Endothelial cell of umbilical vein (primary cell): Measurements from ENCODE around the gene GVQW3. TPM values are rescaled to one million over a fixed set of nuclear protein-coding genes. Genes with fewer than 3 reads are reported as not detected.

ENCODE experiments used
- BruUV-seq: library from RNA; stranded (reverse); fragments of 400-500 nt; replicated peaks from 2 replicates; lab custom pipeline; 2021; lab: Mats Ljungman, UMichigan
- CTCF ChIA-PET: fragments of 300-600, 350-600 bp; sonication (Branson Sonifier 250); formaldehyde crosslinking; loops from one replicate; lab custom pipeline; 2021; ENCODE audit warnings: antibody characterized with exemption, inconsistent platforms; lab: Charles Lee
- POLR2A ChIA-PET: fragments of 300-600, 350-600 bp; sonication (Branson Sonifier 250); formaldehyde crosslinking; loops from one replicate; lab custom pipeline; 2021; ENCODE audit warnings: antibody characterized with exemption, inconsistent platforms; lab: Charles Lee
- DNase-seq: peaks from one replicate; pipeline ENCODE4 v3.0.0-alpha.2; 2011; ENCODE audit warnings: low read depth, low spot score
- FAIRE-seq: peaks from 2 replicates; lab custom pipeline; 2011; peaks lifted over from hg19 to GRCh38; lab: Jason Lieb, UNC
- H2AFZ ChIP-seq: 2 replicates; pipeline ENCODE4 v1.6.0; 2012; ENCODE audit warnings: low read depth, low read length, control low read depth, inconsistent platforms
- H3K27ac ChIP-seq: 2 replicates; pipeline ENCODE4 v1.5.1; 2011; ENCODE audit warnings: low read depth, mild to moderate bottlenecking, control low read depth, low read length, moderate library complexity; ENCODE audit not compliant: insufficient read depth
- H3K27me3 ChIP-seq, 2 experiments: 2 replicates each; pipeline versions ENCODE4 v1.6.0 to v1.6.1; 2011; ENCODE audit warnings: low read length in 2 of 2, mixed read lengths in 1 of 2; ENCODE audit not compliant: control insufficient read depth in 2 of 2, insufficient read depth in 2 of 2
- H3K36me3 ChIP-seq, 2 experiments: 2 replicates in 1 of 2; 3 replicates in 1 of 2; pipeline ENCODE4 v1.5.1; 2011; ENCODE audit warnings: low read length in 2 of 2, mild to moderate bottlenecking in 1 of 2, moderate library complexity in 1 of 2; ENCODE audit not compliant: control insufficient read depth in 2 of 2, insufficient read depth in 2 of 2; ENCODE audit errors: extremely low read depth in 1 of 2
- H3K4me1 ChIP-seq: 3 replicates; pipeline ENCODE4 v1.5.1; 2011; ENCODE audit warnings: mild to moderate bottlenecking, low read length; ENCODE audit not compliant: control insufficient read depth, insufficient read depth; ENCODE audit errors: extremely low read depth
- H3K4me2 ChIP-seq: 2 replicates; pipeline ENCODE4 v1.6.1; 2011; ENCODE audit warnings: low read length, control low read depth, mixed read lengths; ENCODE audit not compliant: insufficient read depth
- H3K4me3 ChIP-seq, 3 experiments: fragments of 200-600 bp in 1 of 3; sonication (generic), shearing (Covaris generic) in 1 of 3; replicated peaks in 1 of 3; 2 replicates each; pipeline ENCODE4 v1.5.1; 2011 to 2016; ENCODE audit warnings: control low read depth in 3 of 3, low read length in 3 of 3, mild to moderate bottlenecking in 2 of 3, inconsistent platforms in 1 of 3, low read depth in 1 of 3, moderate library complexity in 1 of 3; ENCODE audit not compliant: insufficient read depth in 1 of 3
- H3K79me2 ChIP-seq: 2 replicates; pipeline ENCODE4 v1.6.0; 2012; ENCODE audit warnings: low read length, inconsistent platforms; ENCODE audit not compliant: control insufficient read depth, insufficient read depth
- H3K9ac ChIP-seq: replicated peaks from 2 replicates; pipeline ENCODE3; 2011; ENCODE audit warnings: low read length, control low read depth; ENCODE audit not compliant: insufficient read depth; ENCODE audit errors: extremely low read depth
- H3K9me1 ChIP-seq: replicated peaks from 3 replicates; pipeline ENCODE4 v1.6.0; 2011; ENCODE audit warnings: mild to moderate bottlenecking, low read length; ENCODE audit not compliant: control insufficient read depth, insufficient read depth; ENCODE audit errors: extremely low read depth
- H3K9me3 ChIP-seq: replicated peaks from 2 replicates; pipeline ENCODE4 v1.5.1; 2012; ENCODE audit warnings: low read length, inconsistent platforms; ENCODE audit not compliant: control insufficient read depth, insufficient read depth
- H4K20me1 ChIP-seq: replicated peaks from 2 replicates; pipeline ENCODE3; 2011; ENCODE audit warnings: mild to moderate bottlenecking, low read length; ENCODE audit not compliant: control insufficient read depth, insufficient read depth; ENCODE audit errors: extremely low read depth
- EZH2 ChIP-seq: IDR thresholded peaks from 2 replicates; pipeline ENCODE4 v1.6.1; 2012; ENCODE audit warnings: borderline replicate concordance, low read depth, mild to moderate bottlenecking, moderate library complexity, low read length, inconsistent platforms; ENCODE audit not compliant: severe bottlenecking
- FOS ChIP-seq: IDR thresholded peaks from 2 replicates; pipeline ENCODE4 v1.6.1; 2011; ENCODE audit warnings: mild to moderate bottlenecking, low read length, moderate library complexity, borderline replicate concordance; ENCODE audit not compliant: insufficient read depth
- GATA2 ChIP-seq: IDR thresholded peaks from 2 replicates; pipeline ENCODE4 v1.7.0; 2011; ENCODE audit warnings: low read depth, mild to moderate bottlenecking, moderate library complexity, mixed read lengths, low read length; ENCODE audit not compliant: insufficient read length, insufficient read depth
- JUN ChIP-seq: IDR thresholded peaks from 2 replicates; pipeline ENCODE4 v1.6.1; 2011; ENCODE audit warnings: borderline replicate concordance, low read depth; ENCODE audit not compliant: insufficient read length, insufficient read depth
- MYC ChIP-seq: IDR thresholded peaks from one replicate; pipeline ENCODE4 v1.6.1; 2011; ENCODE audit warnings: mild to moderate bottlenecking, low read depth, low read length
- POLR2A ChIP-seq: IDR thresholded peaks from 2 replicates; pipeline ENCODE4 v1.6.1; 2012; ENCODE audit warnings: low read depth, mild to moderate bottlenecking, control low read depth, low read length
- POLR2AphosphoS5 ChIP-seq: IDR thresholded peaks from 2 replicates; pipeline ENCODE4 v1.6.1; 2012; ENCODE audit warnings: low read depth, mild to moderate bottlenecking, control low read depth, low read length, moderate library complexity; ENCODE audit not compliant: insufficient read depth
- dilution Hi-C: fragments of 300-500 bp; cut with MboI; formaldehyde crosslinking; loops from one replicate; pipeline ENCODE4 v1.15.0; 2019; ENCODE audit warnings: low sequenced_read_pairs; ENCODE audit not compliant: extremely low pct_ligation_motif_present
- intact Hi-C: fragments of 100-400 bp; cut with micrococcal nuclease; formaldehyde crosslinking; loops from one replicate; pipeline ENCODE4 v1.10.0; 2022
- polyA plus RNA-seq, 4 experiments: library from polyadenylated mRNA; depleted of rRNA in 3 of 4; stranded (reverse) in 3 of 4; unstranded in 1 of 4; fragments of >200 nt; gene quantifications; 2 replicates each; pipeline versions ENCODE4 v1.2.1 to v1.2.3, GENCODE V29; 2011 to 2012; ENCODE audit warnings: missing spikeins in 1 of 4
- total RNA-seq: library from RNA; stranded (reverse); gene quantifications from 2 replicates; pipeline ENCODE4 v1.2.3, GENCODE V29; 2021
- TF ChIP-seq, protein P1 (sequence below): IDR thresholded peaks from 2 replicates; pipeline ENCODE4 v1.6.1; 2011; ENCODE audit not compliant: insufficient read depth, insufficient read length
- TF ChIP-seq, protein P2 (sequence below), 2 donors: IDR thresholded peaks; 1 replicate in 1 of 2; 2 replicates in 1 of 2; pipeline ENCODE4 v1.5.1; 2011; ENCODE audit warnings: low read length in 2 of 2, mild to moderate bottlenecking in 2 of 2, moderate library complexity in 2 of 2, control low read depth in 1 of 2, inconsistent platforms in 1 of 2, low read depth in 1 of 2; ENCODE audit not compliant: insufficient read depth in 1 of 2; ENCODE audit errors: extremely low read depth in 1 of 2

GVQW3 gene
- total and polyA plus RNA-seq, 2 donors (not counting 3 experiments of a cell fraction or from before 2014, with no cell fraction given): 1.0 to 2.8 TPM

DNA sequence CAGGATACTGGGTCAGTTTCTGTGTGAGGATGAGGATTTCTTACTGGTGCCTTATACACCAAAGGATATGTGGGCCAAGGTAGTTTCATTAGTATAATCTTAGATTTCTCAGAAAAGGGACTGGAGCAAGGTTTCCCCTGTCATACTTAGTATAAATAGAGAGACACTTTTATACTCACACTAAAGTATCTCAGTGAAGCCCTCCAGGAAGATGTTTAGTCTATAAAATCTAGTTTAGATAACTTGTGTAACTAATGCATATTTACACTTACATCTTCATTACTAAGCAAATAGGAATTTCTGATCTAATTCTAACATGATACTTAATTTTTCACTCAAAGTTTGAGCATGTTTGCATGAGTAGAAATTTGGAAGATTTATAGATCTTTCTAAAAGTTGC lies 74.8 kb downstream of the GVQW3 start:
- Histone ChIP-seq H3K9ac (no peak overlapping the region), H3K4me3 (no peak overlapping the region), H3K36me3 (peaks cover 2 to 8% of the 10 kb centered on the region in 2 experiments), H3K27me3 (no peaks in the 10 kb centered on the region), H3K4me2 (no peak overlapping the region), H4K20me1 (peaks cover 2% of the 10 kb centered on the region), H2AFZ (no peak overlapping the region), H3K79me2 (no peaks in the 10 kb centered on the region), H3K9me1 (no peaks in the 10 kb centered on the region), H3K27ac (no peak overlapping the region), H3K9me3 (no peaks in the 10 kb centered on the region), H3K4me1 (no peaks in the 10 kb centered on the region)
- intact Hi-C loops (no loop called here), dilution Hi-C loops (no loop called here)
- ChIA-PET CTCF (interaction anchor here (1.7 to 2.2 kb wide), 2 partner anchors 10 to 12 kb away, joined by 4 to 7 read pairs; no protein-coding TSS in a partner anchor), POLR2A (no interaction called here)
- FAIRE-seq (no peak), DNase-seq (no peak)
- no peak for TF ChIP-seq MYC
- no peak for TF ChIP-seq FOS
- TF ChIP-seq EZH2: no peak
- TF ChIP-seq POLR2AphosphoS5: no peak
- TF ChIP-seq, protein P1, sequence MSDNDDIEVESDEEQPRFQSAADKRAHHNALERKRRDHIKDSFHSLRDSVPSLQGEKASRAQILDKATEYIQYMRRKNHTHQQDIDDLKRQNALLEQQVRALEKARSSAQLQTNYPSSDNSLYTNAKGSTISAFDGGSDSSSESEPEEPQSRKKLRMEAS: no peak
- no peak for TF ChIP-seq GATA2
- no peak for TF ChIP-seq JUN
- TF ChIP-seq, protein P2, sequence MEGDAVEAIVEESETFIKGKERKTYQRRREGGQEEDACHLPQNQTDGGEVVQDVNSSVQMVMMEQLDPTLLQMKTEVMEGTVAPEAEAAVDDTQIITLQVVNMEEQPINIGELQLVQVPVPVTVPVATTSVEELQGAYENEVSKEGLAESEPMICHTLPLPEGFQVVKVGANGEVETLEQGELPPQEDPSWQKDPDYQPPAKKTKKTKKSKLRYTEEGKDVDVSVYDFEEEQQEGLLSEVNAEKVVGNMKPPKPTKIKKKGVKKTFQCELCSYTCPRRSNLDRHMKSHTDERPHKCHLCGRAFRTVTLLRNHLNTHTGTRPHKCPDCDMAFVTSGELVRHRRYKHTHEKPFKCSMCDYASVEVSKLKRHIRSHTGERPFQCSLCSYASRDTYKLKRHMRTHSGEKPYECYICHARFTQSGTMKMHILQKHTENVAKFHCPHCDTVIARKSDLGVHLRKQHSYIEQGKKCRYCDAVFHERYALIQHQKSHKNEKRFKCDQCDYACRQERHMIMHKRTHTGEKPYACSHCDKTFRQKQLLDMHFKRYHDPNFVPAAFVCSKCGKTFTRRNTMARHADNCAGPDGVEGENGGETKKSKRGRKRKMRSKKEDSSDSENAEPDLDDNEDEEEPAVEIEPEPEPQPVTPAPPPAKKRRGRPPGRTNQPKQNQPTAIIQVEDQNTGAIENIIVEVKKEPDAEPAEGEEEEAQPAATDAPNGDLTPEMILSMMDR (IDR thresholded peaks at IDR 0.05; ENCODE audit: extremely low read depth in 1 of 2, insufficient read depth in 1 of 2, low read depth in 1 of 2, low read length in 2 of 2): no peak
- TF ChIP-seq POLR2A: no peak
- no TSS peak for BruUV-seq
